ENCODE results near the gene ZNF169. TPM values are rescaled to one million over a fixed set of nuclear protein-coding genes. Genes with fewer than 3 reads are reported as not detected.

Gene ZNF169
- total RNA-seq = 9.1 TPM

GRCh38 chr9:94259077-94259862, at the start of gene ZNF169:
ZNF169 (plus strand) TSS chr9:94259298; CDS start chr9:94278813, 19,515 bp downstream.

DNA sequence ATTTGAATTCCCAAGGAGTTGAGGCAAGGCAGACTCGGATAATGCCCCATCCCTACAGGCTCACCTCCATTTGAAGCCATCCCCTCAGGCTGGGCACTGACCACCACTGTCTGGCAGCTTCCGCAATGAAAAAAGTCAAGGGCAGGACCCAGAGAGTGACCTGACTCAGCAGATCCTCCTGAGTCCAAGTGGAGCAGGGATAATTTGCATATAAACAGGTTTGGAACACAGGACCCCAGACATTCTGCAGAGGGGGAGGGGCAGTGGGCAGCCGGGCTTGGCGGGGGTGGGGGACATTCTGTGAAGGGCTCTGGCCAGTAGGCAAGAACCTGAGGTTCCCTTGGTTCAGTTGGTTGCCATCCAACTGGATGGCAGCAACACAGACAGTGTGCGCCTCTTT, 69.4 kb downstream of the ZNF169 start, which contains the start of gene NUTM2F:
NUTM2F (minus strand) TSS at position 101 of the 400 bp plus-strand sequence; CDS start at position 80, 21 bp downstream.

Other genes with a start within 250 kb of the ZNF169 start
- 16.9 TPM for gene PTPDC1, start 174.8 kb upstream of the ZNF169 start, total RNA-seq
- not detected for gene NUTM2F, start 69.3 kb downstream of the ZNF169 start, total RNA-seq

Measured in metanephros (tissue), 1 donor.